ENCODE data around the gene TMSB10. TPM values are rescaled to one million over a fixed set of nuclear protein-coding genes. Genes with fewer than 3 reads are reported as not detected.
"Not testable (repeated sequence)": the region's sequence is repeated elsewhere in the genome, so short reads cannot be mapped to it uniquely, and the experiment has no call there.

Gene TMSB10
- total RNA-seq, 1 donor, result 3,561 TPM

GRCh38 chr2:84874381-84875212 is 30.9 kb upstream of the TMSB10 start:
- DNase-seq (ENCODE audit: low read depth), result no peak
- TF ChIP-seq CTCF (IDR thresholded peaks at IDR 0.05; ENCODE audit: insufficient read depth, low read depth, low read length), result no peak
- H3K4me3 ChIP-seq (ENCODE audit: low read depth, low read length), result no peak overlapping the region

GRCh38 chr2:84875213-84875560 is 30.3 kb upstream of the TMSB10 start:
- no peak for TF ChIP-seq CTCF (IDR thresholded peaks at IDR 0.05; ENCODE audit: insufficient read depth, low read depth, low read length)
- DNase-seq (ENCODE audit: low read depth), result no peak
- H3K4me3 ChIP-seq (ENCODE audit: low read depth, low read length), result no peak overlapping the region

- not testable (repeated sequence) for H3K4me3 ChIP-seq (ENCODE audit: low read depth, low read length); DNase-seq (ENCODE audit: low read depth)
Measured at GRCh38 chr2:84875619-84876018, 29.8 kb upstream of the TMSB10 start.

- no peak for TF ChIP-seq CTCF (IDR thresholded peaks at IDR 0.05; ENCODE audit: insufficient read depth, low read depth, low read length)
- no peak for DNase-seq (ENCODE audit: low read depth)
- H3K4me3 ChIP-seq (ENCODE audit: low read depth, low read length), result no peak overlapping the region
Measured at GRCh38 chr2:84876369-84876768, 29.1 kb upstream of the TMSB10 start.

- H3K4me3 ChIP-seq (ENCODE audit: low read depth, low read length), result no peak overlapping the region
- no peak for TF ChIP-seq CTCF (IDR thresholded peaks at IDR 0.05; ENCODE audit: insufficient read depth, low read depth, low read length)
- DNase-seq (ENCODE audit: low read depth), result no peak
Measured at GRCh38 chr2:84878459-84878858, 27.0 kb upstream of the TMSB10 start.

- DNase-seq (ENCODE audit: low read depth), result no peak
- no peak overlapping the region for H3K4me3 ChIP-seq (ENCODE audit: low read depth, low read length)
- TF ChIP-seq CTCF (IDR thresholded peaks at IDR 0.05; ENCODE audit: insufficient read depth, low read depth, low read length), result no peak
Measured at GRCh38 chr2:84878896-84879583, 26.4 kb upstream of the TMSB10 start.

GRCh38 chr2:84879584-84880394 is 25.7 kb upstream of the TMSB10 start:
- no peak for DNase-seq (ENCODE audit: low read depth)
- peak overlapping the region; percentile 15 for H3K4me3 ChIP-seq (ENCODE audit: low read depth, low read length)
- no peak for TF ChIP-seq CTCF (IDR thresholded peaks at IDR 0.05; ENCODE audit: insufficient read depth, low read depth, low read length)
